GM23338 (cell line): ENCODE data around the gene ABI2. TPM values are rescaled to one million over a fixed set of nuclear protein-coding genes. Genes with fewer than 3 reads are reported as not detected.
"Not testable (repeated sequence)": the region's sequence is repeated elsewhere in the genome, so short reads cannot be mapped to it uniquely, and the experiment has no call there.

Experiments
- ATAC-seq: fragments of 200-7000 bp; cut with Tn5 transposase; 3 replicates; pipeline ENCODE4 v1.9.1; 2020
- DNase-seq: peaks from one replicate; pipeline ENCODE4 v3.0.0-alpha.2; 2015; ENCODE audit warnings: low spot score
- H2AFZ ChIP-seq: fragments of 200-600 bp; sonication (generic); 2 replicates; pipeline ENCODE4 v1.8.0; 2016; ENCODE audit warnings: antibody characterized with exemption, mild to moderate bottlenecking, moderate library complexity
- H3F3A ChIP-seq: fragments of 200-600 bp; sonication (generic); replicated peaks from 2 replicates; pipeline ENCODE4 v1.8.0; 2017; ENCODE audit warnings: antibody characterized with exemption, mixed run types, low read depth
- H3K27ac ChIP-seq: fragments of 200-600 bp; sonication (generic); 2 replicates; pipeline ENCODE4 v1.6.1; 2016; ENCODE audit warnings: low read depth
- H3K27me3 ChIP-seq: fragments of 200-600 bp; sonication (generic); 2 replicates; pipeline ENCODE4 v1.8.0; 2016; ENCODE audit warnings: mild to moderate bottlenecking, mixed run types, moderate library complexity; ENCODE audit not compliant: insufficient read depth
- H3K36me3 ChIP-seq: fragments of 200-600 bp; sonication (generic); 2 replicates; pipeline ENCODE4 v1.8.0; 2016; ENCODE audit warnings: mild to moderate bottlenecking; ENCODE audit not compliant: insufficient read depth
- H3K4me1 ChIP-seq: fragments of 200-600 bp; sonication (generic); 2 replicates; pipeline ENCODE4 v1.8.0; 2016; ENCODE audit warnings: mild to moderate bottlenecking, moderate library complexity; ENCODE audit not compliant: insufficient read depth
- H3K4me2 ChIP-seq: fragments of 200-600 bp; sonication (generic); 2 replicates; pipeline ENCODE4 v1.7.1; 2017; ENCODE audit warnings: mixed run types
- H3K4me3 ChIP-seq: fragments of 200-600 bp; sonication (generic); 2 replicates; pipeline ENCODE4 v1.6.1; 2016; ENCODE audit warnings: mixed run types
- H3K79me2 ChIP-seq: fragments of 200-600 bp; sonication (generic); replicated peaks from 2 replicates; pipeline ENCODE4 v1.8.0; 2017; ENCODE audit warnings: mild to moderate bottlenecking; ENCODE audit not compliant: insufficient read depth
- H3K9me2 ChIP-seq: fragments of 200-600 bp; sonication (generic); 2 replicates; pipeline ENCODE4 v1.8.0; 2017; ENCODE audit not compliant: insufficient read depth
- H4K20me1 ChIP-seq: fragments of 200-600 bp; sonication (generic); replicated peaks from 2 replicates; pipeline ENCODE4 v1.8.0; 2017; ENCODE audit warnings: mild to moderate bottlenecking; ENCODE audit not compliant: insufficient read depth
- H3K27ac Mint-ChIP-seq: 2 replicates; pipeline ENCODE4 v1.8.0; 2020; ENCODE audit warnings: inconsistent platforms, mild to moderate bottlenecking, moderate library complexity, mixed read lengths
- H3K27me3 Mint-ChIP-seq: 3 replicates; pipeline ENCODE4 v1.8.0; 2022; ENCODE audit warnings: low read depth, mild to moderate bottlenecking, moderate library complexity, mixed read lengths, inconsistent platforms; ENCODE audit not compliant: insufficient read depth, poor library complexity
- H3K36me3 Mint-ChIP-seq: 3 replicates; pipeline ENCODE4 v1.8.0; 2021; ENCODE audit warnings: low read depth, mild to moderate bottlenecking, inconsistent platforms, moderate library complexity, mixed read lengths
- H3K4me1 Mint-ChIP-seq: 3 replicates; pipeline ENCODE4 v1.8.0; 2020; ENCODE audit warnings: mild to moderate bottlenecking, inconsistent platforms, mixed read lengths
- H3K4me3 Mint-ChIP-seq: 3 replicates; pipeline ENCODE4 v1.8.0; 2021; ENCODE audit warnings: moderate library complexity, mild to moderate bottlenecking, inconsistent platforms, mixed read lengths
- H3K9me3 Mint-ChIP-seq: 3 replicates; pipeline ENCODE4 v1.8.0; 2020; ENCODE audit warnings: moderate library complexity, mild to moderate bottlenecking, inconsistent platforms, mixed read lengths
- CREB1 ChIP-seq: fragments of 250-450 bp; sonication (Bioruptor Pico); IDR thresholded peaks from 2 replicates; pipeline ENCODE4 v1.5.0; 2020; ENCODE audit warnings: low read depth, mild to moderate bottlenecking, moderate library complexity
- STAT1 ChIP-seq: IDR thresholded peaks from one replicate; pipeline ENCODE4 v1.6.1; 2016; ENCODE audit warnings: antibody characterized with exemption; ENCODE audit not compliant: unreplicated experiment
- ZNF331 ChIP-seq: fragments of 250-450 bp; sonication (Bioruptor Pico); IDR thresholded peaks from 2 replicates; pipeline ENCODE4 v1.5.0; 2020; ENCODE audit warnings: low read depth, mild to moderate bottlenecking, moderate library complexity
- polyA plus RNA-seq: library from polyadenylated mRNA; unstranded; fragments of >200 nt; fragmentation: Nextera tagmentation; extraction: Ambion mirVana; gene quantifications from 2 replicates; pipeline ENCODE4 v1.2.1, GENCODE V29; 2016
- total RNA-seq: library from RNA; depleted of rRNA; stranded (reverse); fragments of >200 nt; shearing (Covaris generic); gene quantifications from 2 replicates; pipeline ENCODE4 v1.2.3, GENCODE V29; 2014
- TF ChIP-seq, protein P1 (sequence below): fragments of 250-450 bp; sonication (Bioruptor Pico); IDR thresholded peaks from 2 replicates; pipeline ENCODE4 v1.5.0; 2020; ENCODE audit warnings: mild to moderate bottlenecking, moderate library complexity

The ABI2 gene
- total and polyA plus RNA-seq, 2 experiments from 2014 or later: 46.5 to 114 TPM

DNA sequence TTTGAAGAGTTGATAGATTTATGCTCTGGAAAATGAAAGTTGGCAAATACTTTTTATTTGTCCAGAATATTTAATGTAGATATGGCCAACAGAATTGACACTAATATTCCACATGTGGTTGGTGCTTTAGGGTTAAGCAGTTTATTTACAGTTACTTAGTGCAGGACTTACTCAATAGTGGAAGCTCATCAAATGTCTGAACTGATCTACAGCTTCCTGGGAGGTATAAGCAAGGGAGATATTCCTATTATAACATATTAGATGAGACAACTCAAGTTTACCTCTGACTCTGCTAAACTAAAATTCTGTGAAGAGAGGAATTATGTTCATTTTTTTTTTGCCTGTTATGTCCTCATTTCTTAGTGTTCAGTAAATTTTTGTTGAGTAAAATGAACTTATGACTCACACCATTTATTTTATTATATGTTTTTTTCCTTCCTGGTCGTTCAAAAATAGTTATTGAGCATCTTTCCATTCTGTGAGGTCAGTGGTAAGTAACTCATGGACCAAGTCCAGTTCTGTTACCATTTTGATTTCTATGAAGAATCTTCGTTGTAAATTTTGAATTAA is 13.6 kb downstream of the ABI2 start (continued):
- TF ChIP-seq, protein P1, sequence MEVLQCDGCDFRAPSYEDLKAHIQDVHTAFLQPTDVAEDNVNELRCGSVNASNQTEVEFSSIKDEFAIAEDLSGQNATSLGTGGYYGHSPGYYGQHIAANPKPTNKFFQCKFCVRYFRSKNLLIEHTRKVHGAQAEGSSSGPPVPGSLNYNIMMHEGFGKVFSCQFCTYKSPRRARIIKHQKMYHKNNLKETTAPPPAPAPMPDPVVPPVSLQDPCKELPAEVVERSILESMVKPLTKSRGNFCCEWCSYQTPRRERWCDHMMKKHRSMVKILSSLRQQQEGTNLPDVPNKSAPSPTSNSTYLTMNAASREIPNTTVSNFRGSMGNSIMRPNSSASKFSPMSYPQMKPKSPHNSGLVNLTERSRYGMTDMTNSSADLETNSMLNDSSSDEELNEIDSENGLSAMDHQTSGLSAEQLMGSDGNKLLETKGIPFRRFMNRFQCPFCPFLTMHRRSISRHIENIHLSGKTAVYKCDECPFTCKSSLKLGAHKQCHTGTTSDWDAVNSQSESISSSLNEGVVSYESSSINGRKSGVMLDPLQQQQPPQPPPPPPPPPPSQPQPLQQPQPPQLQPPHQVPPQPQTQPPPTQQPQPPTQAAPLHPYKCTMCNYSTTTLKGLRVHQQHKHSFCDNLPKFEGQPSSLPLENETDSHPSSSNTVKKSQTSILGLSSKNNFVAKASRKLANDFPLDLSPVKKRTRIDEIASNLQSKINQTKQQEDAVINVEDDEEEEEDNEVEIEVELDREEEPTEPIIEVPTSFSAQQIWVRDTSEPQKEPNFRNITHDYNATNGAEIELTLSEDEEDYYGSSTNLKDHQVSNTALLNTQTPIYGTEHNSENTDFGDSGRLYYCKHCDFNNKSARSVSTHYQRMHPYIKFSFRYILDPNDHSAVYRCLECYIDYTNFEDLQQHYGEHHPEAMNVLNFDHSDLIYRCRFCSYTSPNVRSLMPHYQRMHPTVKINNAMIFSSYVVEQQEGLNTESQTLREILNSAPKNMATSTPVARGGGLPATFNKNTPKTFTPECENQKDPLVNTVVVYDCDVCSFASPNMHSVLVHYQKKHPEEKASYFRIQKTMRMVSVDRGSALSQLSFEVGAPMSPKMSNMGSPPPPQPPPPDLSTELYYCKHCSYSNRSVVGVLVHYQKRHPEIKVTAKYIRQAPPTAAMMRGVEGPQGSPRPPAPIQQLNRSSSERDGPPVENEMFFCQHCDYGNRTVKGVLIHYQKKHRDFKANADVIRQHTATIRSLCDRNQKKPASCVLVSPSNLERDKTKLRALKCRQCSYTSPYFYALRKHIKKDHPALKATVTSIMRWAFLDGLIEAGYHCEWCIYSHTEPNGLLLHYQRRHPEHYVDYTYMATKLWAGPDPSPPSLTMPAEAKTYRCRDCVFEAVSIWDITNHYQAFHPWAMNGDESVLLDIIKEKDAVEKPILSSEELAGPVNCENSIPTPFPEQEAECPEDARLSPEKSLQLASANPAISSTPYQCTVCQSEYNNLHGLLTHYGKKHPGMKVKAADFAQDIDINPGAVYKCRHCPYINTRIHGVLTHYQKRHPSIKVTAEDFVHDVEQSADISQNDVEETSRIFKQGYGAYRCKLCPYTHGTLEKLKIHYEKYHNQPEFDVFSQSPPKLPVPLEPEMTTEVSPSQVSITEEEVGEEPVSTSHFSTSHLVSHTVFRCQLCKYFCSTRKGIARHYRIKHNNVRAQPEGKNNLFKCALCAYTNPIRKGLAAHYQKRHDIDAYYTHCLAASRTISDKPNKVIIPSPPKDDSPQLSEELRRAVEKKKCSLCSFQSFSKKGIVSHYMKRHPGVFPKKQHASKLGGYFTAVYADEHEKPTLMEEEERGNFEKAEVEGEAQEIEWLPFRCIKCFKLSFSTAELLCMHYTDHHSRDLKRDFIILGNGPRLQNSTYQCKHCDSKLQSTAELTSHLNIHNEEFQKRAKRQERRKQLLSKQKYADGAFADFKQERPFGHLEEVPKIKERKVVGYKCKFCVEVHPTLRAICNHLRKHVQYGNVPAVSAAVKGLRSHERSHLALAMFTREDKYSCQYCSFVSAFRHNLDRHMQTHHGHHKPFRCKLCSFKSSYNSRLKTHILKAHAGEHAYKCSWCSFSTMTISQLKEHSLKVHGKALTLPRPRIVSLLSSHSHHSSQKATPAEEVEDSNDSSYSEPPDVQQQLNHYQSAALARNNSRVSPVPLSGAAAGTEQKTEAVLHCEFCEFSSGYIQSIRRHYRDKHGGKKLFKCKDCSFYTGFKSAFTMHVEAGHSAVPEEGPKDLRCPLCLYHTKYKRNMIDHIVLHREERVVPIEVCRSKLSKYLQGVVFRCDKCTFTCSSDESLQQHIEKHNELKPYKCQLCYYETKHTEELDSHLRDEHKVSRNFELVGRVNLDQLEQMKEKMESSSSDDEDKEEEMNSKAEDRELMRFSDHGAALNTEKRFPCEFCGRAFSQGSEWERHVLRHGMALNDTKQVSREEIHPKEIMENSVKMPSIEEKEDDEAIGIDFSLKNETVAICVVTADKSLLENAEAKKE (CRISPR knock-in tag): no peak

- not testable (repeated sequence) for H3K4me1 ChIP-seq
Measured at GRCh38 chr2:203342374-203342773, 14.2 kb downstream of the ABI2 start.

DNA sequence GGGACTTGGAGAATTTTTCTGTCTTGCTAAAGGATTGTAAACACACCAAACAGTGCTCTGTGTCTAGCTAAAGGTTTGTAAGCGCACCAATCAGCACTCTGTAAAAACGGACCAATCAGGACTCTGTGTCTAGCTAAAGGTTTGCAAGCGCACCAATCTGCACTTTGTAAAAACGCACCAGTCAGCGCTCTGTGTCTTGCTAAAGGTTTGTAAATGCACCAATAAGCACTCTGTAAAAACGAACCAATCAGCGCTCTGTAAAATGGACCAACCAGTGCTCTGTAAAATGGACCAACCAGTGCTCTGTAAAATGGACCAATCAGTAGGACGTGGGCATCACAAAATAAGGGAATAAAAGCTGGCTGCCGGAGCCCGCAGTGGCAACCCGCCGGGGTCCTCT is 16.5 kb downstream of the ABI2 start:
- no peak overlapping the region for H2AFZ ChIP-seq
- H3K27me3 ChIP-seq: no peaks in the 10 kb centered on the region
- no peak overlapping the region for H3K4me2 ChIP-seq
- Mint-ChIP-seq H3K36me3 (peaks cover 29% of the 10 kb centered on the region), H3K27me3 (peaks cover 4% of the 10 kb centered on the region), H3K4me3 (no peak overlapping the region), H3K27ac (no peak overlapping the region), H3K4me1 (peaks cover 25% of the 10 kb centered on the region), H3K9me3 (no peaks in the 10 kb centered on the region)
- H3K9me2 ChIP-seq: no peaks in the 10 kb centered on the region
- no peaks in the 10 kb centered on the region for H3K36me3 ChIP-seq
- no peak for ATAC-seq
- H4K20me1 ChIP-seq: peaks cover 34% of the 10 kb centered on the region
- no peak for DNase-seq
- H3K4me1 ChIP-seq: peaks cover 7% of the 10 kb centered on the region
- TF ChIP-seq STAT1 (no peak), ZNF331 (CRISPR knock-in tag) (no peak), CREB1 (no peak)
- no peak overlapping the region for H3K4me3 ChIP-seq
- H3K79me2 ChIP-seq: peaks cover 91% of the 10 kb centered on the region
- no peaks in the 10 kb centered on the region for H3F3A ChIP-seq
- H3K27ac ChIP-seq: no peak overlapping the region

More at GRCh38 chr2:203342374-203342773, 14.2 kb downstream of the ABI2 start:
- not testable (repeated sequence) for H3K9me3 Mint-ChIP-seq, H3K27ac Mint-ChIP-seq, H2AFZ ChIP-seq, H3F3A ChIP-seq, H3K27me3 ChIP-seq, H3K9me2 ChIP-seq, ATAC-seq, H3K4me3 Mint-ChIP-seq, H3K27me3 Mint-ChIP-seq, H3K4me2 ChIP-seq, H3K36me3 ChIP-seq, H3K4me3 ChIP-seq, DNase-seq
- H3K27ac ChIP-seq: peak overlapping the region; percentile 70; the same call in 1 of the 2 replicates
- Mint-ChIP-seq H3K4me1 (peaks cover 26% of the 10 kb centered on the region), H3K36me3 (peaks cover 28% of the 10 kb centered on the region)
- peaks cover 21% of the 10 kb centered on the region for H4K20me1 ChIP-seq
- H3K79me2 ChIP-seq: peaks cover 89% of the 10 kb centered on the region
